Lower lobe of right lung (tissue), 2 donors: ENCODE data around the gene KIZ. TPM values are rescaled to one million over a fixed set of nuclear protein-coding genes. Genes with fewer than 3 reads are reported as not detected.
"Not testable (repeated sequence)": the region's sequence is repeated elsewhere in the genome, so short reads cannot be mapped to it uniquely, and the experiment has no call there.

ENCODE experiments used
- ATAC-seq, 2 donors: fragments of 200-7000 bp; cut with Tn5 transposase; one replicate each; pipeline ENCODE4 v1.9.1; 2020 to 2022; ENCODE audit warnings: mild to moderate bottlenecking in 2 of 2, moderate library complexity in 2 of 2
- DNase-seq: peaks from one replicate; pipeline ENCODE4 v3.0.0-alpha.2; 2020
- H3K27ac ChIP-seq: fragments of 200-600 bp; one replicate; pipeline ENCODE4 v1.8.0; 2022
- H3K27me3 ChIP-seq: fragments of 200-600 bp; one replicate; pipeline ENCODE4 v1.8.0; 2022; ENCODE audit warnings: low read depth
- H3K36me3 ChIP-seq: fragments of 200-600 bp; one replicate; pipeline ENCODE4 v1.8.0; 2022; ENCODE audit warnings: mild to moderate bottlenecking
- H3K4me1 ChIP-seq: fragments of 200-600 bp; one replicate; pipeline ENCODE4 v1.8.0; 2022
- H3K4me3 ChIP-seq: fragments of 200-600 bp; one replicate; pipeline ENCODE4 v1.8.0; 2022; ENCODE audit warnings: mild to moderate bottlenecking
- H3K9me3 ChIP-seq: fragments of 200-600 bp; one replicate; pipeline ENCODE4 v1.8.0; 2022
- CTCF ChIP-seq: fragments of 200-600 bp; IDR thresholded peaks from one replicate; pipeline ENCODE4 v1.8.0; 2022; ENCODE audit warnings: antibody characterized with exemption, mild to moderate bottlenecking
- intact Hi-C: fragments of 100-400 bp; cut with DNase I; formaldehyde crosslinking; loops from one replicate; pipeline ENCODE4 v1.11.0; 2022
- total RNA-seq: library from RNA; stranded (reverse); fragmentation: NEBNext Ultra II Directional; extraction: Animal tissue kit (Norgen Biotek cat#: 25700); gene quantifications from one replicate; pipeline ENCODE4 v1.2.1, GENCODE V29; 2021
- donor health status: DM: no; HTN: yes; CAD: no; lungs with severe emphysema.

Gene KIZ
- total RNA-seq, 1 donor from 2014 or later, result 19.2 TPM

- H3K27me3 ChIP-seq, result no peaks in the 10 kb centered on the region
- no peak for TF ChIP-seq CTCF
- no peaks in the 10 kb centered on the region for H3K4me1 ChIP-seq
- DNase-seq (no peak), ATAC-seq (no peak)
- H3K36me3 ChIP-seq, result peaks cover 18% of the 10 kb centered on the region
- intact Hi-C loops, result no loop called here
- no peaks in the 10 kb centered on the region for H3K9me3 ChIP-seq
- H3K4me3 ChIP-seq, result no peak overlapping the region
- H3K27ac ChIP-seq, result no peak overlapping the region
These were observed 120.3 kb downstream of the KIZ start for GRCh38 chr20:21246161-21246560.

- intact Hi-C loops, result not testable (repeated sequence)
- ATAC-seq, result peak; percentile 21 to 25
These were observed 121.8 kb downstream of the KIZ start for GRCh38 chr20:21247603-21248095.

GRCh38 chr20:21251278-21251677 is 125.4 kb downstream of the KIZ start:
- H3K27ac ChIP-seq, result no peak overlapping the region
- intact Hi-C loops, result no loop called here
- H3K36me3 ChIP-seq, result peaks cover under 1% of the 10 kb centered on the region
- no peaks in the 10 kb centered on the region for H3K4me1 ChIP-seq
- DNase-seq (no peak), ATAC-seq (no peak)
- no peaks in the 10 kb centered on the region for H3K27me3 ChIP-seq
- no peaks in the 10 kb centered on the region for H3K9me3 ChIP-seq
- TF ChIP-seq CTCF, result no peak
- no peak overlapping the region for H3K4me3 ChIP-seq

More at GRCh38 chr20:21247603-21248095, 121.8 kb downstream of the KIZ start:
- not testable (repeated sequence) for H3K4me3 ChIP-seq, H3K27ac ChIP-seq, H3K9me3 ChIP-seq, DNase-seq, H3K4me1 ChIP-seq, H3K27me3 ChIP-seq
- peaks cover 18% of the 10 kb centered on the region for H3K36me3 ChIP-seq

GRCh38 chr20:21257192-21257591 is 131.3 kb downstream of the KIZ start:
- ATAC-seq (no peak), DNase-seq (no peak)
- no peak overlapping the region for H3K4me3 ChIP-seq
- no peaks in the 10 kb centered on the region for H3K4me1 ChIP-seq
- H3K36me3 ChIP-seq, result no peaks in the 10 kb centered on the region
- intact Hi-C loops, result no loop called here
- H3K27ac ChIP-seq, result no peak overlapping the region
- no peaks in the 10 kb centered on the region for H3K9me3 ChIP-seq
- no peaks in the 10 kb centered on the region for H3K27me3 ChIP-seq
- TF ChIP-seq CTCF, result no peak

- H3K9me3 ChIP-seq, result no peaks in the 10 kb centered on the region
- TF ChIP-seq CTCF, result no peak
- intact Hi-C loops, result no loop called here
- no peaks in the 10 kb centered on the region for H3K27me3 ChIP-seq
- ATAC-seq (no peak), DNase-seq (no peak)
- no peak overlapping the region for H3K4me3 ChIP-seq
- no peaks in the 10 kb centered on the region for H3K36me3 ChIP-seq
- no peaks in the 10 kb centered on the region for H3K4me1 ChIP-seq
- H3K27ac ChIP-seq, result no peak overlapping the region
These were observed 132.5 kb downstream of the KIZ start for GRCh38 chr20:21258411-21258810.

- ATAC-seq, result no peak
- no peak overlapping the region for H3K27ac ChIP-seq
- intact Hi-C loops, result no loop called here
These were observed 133.5 kb downstream of the KIZ start for GRCh38 chr20:21259346-21259745.

More at GRCh38 chr20:21259346-21259745, 133.5 kb downstream of the KIZ start:
- Histone ChIP-seq H3K27me3 (no peaks in the 10 kb centered on the region), H3K36me3 (no peaks in the 10 kb centered on the region), H3K4me3 (no peak overlapping the region), H3K4me1 (no peaks in the 10 kb centered on the region), H3K9me3 (no peaks in the 10 kb centered on the region)
- TF ChIP-seq CTCF, result no peak
- no peak for DNase-seq
